Body of pancreas (tissue), 4 donors: ENCODE results near the gene BOLA3. TPM values are rescaled to one million over a fixed set of nuclear protein-coding genes. Genes with fewer than 3 reads are reported as not detected.

Experiments used
- ATAC-seq: fragments of 150-250 bp; one replicate; pipeline ENCODE4 v1.9.1; 2016
- DNase-seq, 4 donors: peaks; one replicate each; pipeline ENCODE4 v3.0.0-alpha.2; 2019
- H3K27ac ChIP-seq, 4 donors: fragments of 200-600 bp; sonication (generic); 1 replicate in 3 of 4; 2 replicates in 1 of 4; pipeline versions ENCODE4 v1.5.1 to v1.6.1; 2016 to 2019; ENCODE audit warnings: mild to moderate bottlenecking in 1 of 4, mixed read lengths in 1 of 4, moderate library complexity in 1 of 4
- H3K27me3 ChIP-seq, 2 donors: fragments of 200-600 bp; sonication (generic); one replicate each; pipeline ENCODE4 v1.6.0; 2016; ENCODE audit warnings: mild to moderate bottlenecking in 1 of 2
- H3K36me3 ChIP-seq, 2 donors: fragments of 200-600 bp; sonication (generic); replicated peaks in 1 of 2; 2 replicates each; pipeline ENCODE4 v1.5.1; 2016; ENCODE audit warnings: low read depth in 2 of 2; ENCODE audit not compliant: insufficient read depth in 1 of 2
- H3K4me1 ChIP-seq: fragments of 200-600 bp; sonication (generic); one replicate; pipeline ENCODE4 v1.6.0; 2016
- H3K4me3 ChIP-seq, 2 donors: fragments of 200-600 bp; sonication (generic); 1 replicate in 1 of 2; 2 replicates in 1 of 2; pipeline ENCODE4 v1.5.1; 2016 to 2019
- H3K9me3 ChIP-seq, 3 donors: fragments of 200-600 bp; sonication (generic); 1 replicate in 2 of 3; 2 replicates in 1 of 3; pipeline ENCODE4 v1.5.1; 2016
- POLR2A ChIP-seq, 3 donors: fragments of 450-650 bp; IDR thresholded peaks; one replicate each; pipeline ENCODE4 v1.6.1; 2016; ENCODE audit warnings: antibody characterized with exemption in 3 of 3, mild to moderate bottlenecking in 2 of 3
- WGBS, 2 donors: methylation state at CpG; one replicate each; pipeline ENCODE4 v1.1.5; 2017; 5-methylcytosine and 5-hydroxymethylcytosine counted together
- intact Hi-C: fragments of 100-400 bp; cut with DNase I; formaldehyde crosslinking; loops from one replicate; pipeline ENCODE4 v1.15.1; 2023
- total RNA-seq, 2 donors: library from RNA; depleted of rRNA; stranded (reverse); fragments of >200 nt; gene quantifications; one replicate each; pipeline ENCODE4 v1.1.0, GENCODE V29; 2016
- TF ChIP-seq, protein P1 (sequence below), 7 experiments: fragments of 450-650 bp in 4 of 7; fragments of 200-600 bp in 3 of 7; sonication (generic) in 3 of 7; IDR thresholded peaks; one replicate each; pipeline ENCODE4 v1.5.1; 2016 to 2019; ENCODE audit warnings: antibody characterized with exemption in 7 of 7

BOLA3 gene
- total RNA-seq, 2 donors from 2014 or later: 17.1 to 41.5 TPM

DNA sequence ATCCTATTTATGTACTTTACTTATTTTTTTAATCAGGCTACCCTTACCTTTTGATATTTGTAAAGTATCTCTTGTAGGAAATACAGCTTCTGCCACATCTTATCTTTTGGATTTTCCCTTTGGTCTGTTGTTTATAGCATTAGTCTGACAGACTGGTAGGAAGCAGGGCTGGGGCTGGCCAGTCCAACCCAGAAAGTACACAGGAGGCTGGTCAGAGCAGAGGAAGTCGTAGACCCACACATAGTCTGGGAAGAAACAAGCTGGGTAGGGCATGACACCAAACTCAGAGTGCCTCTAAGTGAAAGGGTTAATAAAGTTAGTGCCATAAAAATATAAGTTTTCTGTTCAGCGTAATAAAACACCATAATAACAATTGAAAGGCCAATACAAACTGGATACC is 51.7 kb downstream of the BOLA3 start:
- intact Hi-C loops: no loop called here
- no peaks in the 10 kb centered on the region for H3K4me1 ChIP-seq
- TF ChIP-seq POLR2A (IDR thresholded peaks at IDR 0.05): no peak
- TF ChIP-seq, protein P1, sequence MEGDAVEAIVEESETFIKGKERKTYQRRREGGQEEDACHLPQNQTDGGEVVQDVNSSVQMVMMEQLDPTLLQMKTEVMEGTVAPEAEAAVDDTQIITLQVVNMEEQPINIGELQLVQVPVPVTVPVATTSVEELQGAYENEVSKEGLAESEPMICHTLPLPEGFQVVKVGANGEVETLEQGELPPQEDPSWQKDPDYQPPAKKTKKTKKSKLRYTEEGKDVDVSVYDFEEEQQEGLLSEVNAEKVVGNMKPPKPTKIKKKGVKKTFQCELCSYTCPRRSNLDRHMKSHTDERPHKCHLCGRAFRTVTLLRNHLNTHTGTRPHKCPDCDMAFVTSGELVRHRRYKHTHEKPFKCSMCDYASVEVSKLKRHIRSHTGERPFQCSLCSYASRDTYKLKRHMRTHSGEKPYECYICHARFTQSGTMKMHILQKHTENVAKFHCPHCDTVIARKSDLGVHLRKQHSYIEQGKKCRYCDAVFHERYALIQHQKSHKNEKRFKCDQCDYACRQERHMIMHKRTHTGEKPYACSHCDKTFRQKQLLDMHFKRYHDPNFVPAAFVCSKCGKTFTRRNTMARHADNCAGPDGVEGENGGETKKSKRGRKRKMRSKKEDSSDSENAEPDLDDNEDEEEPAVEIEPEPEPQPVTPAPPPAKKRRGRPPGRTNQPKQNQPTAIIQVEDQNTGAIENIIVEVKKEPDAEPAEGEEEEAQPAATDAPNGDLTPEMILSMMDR (IDR thresholded peaks at IDR 0.05): no peak
- no peak overlapping the region for H3K4me3 ChIP-seq
- no peak for ATAC-seq
- no peak overlapping the region for H3K27ac ChIP-seq
- H3K36me3 ChIP-seq: peaks cover 0 to 20% of the 10 kb centered on the region in 2 donors
- WGBS, 2 donors: 94 to 100% methylated on average over 2 of the region's 2 CpGs
- DNase-seq: no peak
- H3K27me3 ChIP-seq: no peaks in the 10 kb centered on the region
- H3K9me3 ChIP-seq: no peaks in the 10 kb centered on the region

DNA sequence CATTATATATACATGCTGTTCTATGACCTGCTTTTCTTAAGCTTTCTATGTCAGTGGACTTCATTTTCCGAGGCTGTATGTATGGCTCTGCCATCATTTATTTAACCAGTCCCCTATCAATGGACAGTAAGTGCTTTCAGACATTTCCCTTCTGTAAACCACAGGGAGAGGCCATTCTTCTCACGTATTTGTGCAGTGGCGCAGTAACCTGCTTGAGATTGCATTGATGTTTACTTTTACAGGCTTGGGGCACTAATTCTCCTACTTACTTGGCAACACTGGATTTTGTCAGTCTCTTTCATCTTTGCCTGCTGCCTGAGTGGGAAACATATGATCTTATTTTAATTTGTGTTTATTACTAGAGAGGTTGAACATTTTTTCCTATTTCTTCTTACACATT is 52.1 kb downstream of the BOLA3 start:
- DNase-seq: no peak
- no peak overlapping the region for H3K27ac ChIP-seq
- ATAC-seq: no peak

DNA sequence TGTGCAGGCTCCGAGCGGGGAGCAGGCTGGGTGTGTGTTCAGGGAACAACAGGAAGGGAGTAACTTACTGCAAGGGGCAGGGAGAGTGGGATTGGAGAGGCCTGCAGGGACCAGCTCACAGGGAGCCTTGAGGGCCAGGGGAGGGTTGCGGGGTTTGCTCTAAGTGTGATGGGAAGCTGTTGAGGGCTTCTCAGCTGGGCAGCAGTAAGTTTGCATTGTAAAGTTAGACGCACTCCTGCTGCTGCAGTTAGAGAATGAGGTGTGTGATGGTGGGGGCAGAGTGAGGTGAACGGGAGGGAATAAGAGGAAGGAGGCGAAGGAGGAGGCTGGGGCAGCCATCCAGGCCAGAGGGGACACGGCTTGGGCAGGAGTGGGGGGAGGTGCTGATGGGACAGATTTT is 53.4 kb downstream of the BOLA3 start:
- Histone ChIP-seq H3K36me3 (peaks cover 0 to 17% of the 10 kb centered on the region in 2 donors), H3K4me3 (no peak overlapping the region), H3K27me3 (no peaks in the 10 kb centered on the region), H3K4me1 (no peaks in the 10 kb centered on the region), H3K9me3 (no peaks in the 10 kb centered on the region), H3K27ac (no peak overlapping the region)
- intact Hi-C loops: no loop called here
- WGBS, 2 donors: 86 to 95% methylated on average over 7 of the region's 7 CpGs
- no peak for DNase-seq
- ATAC-seq: no peak
- no peak for TF ChIP-seq POLR2A (IDR thresholded peaks at IDR 0.05)
- TF ChIP-seq, protein P1 (IDR thresholded peaks at IDR 0.05): no peak

More for the DNA sequence above, 52.1 kb downstream of the BOLA3 start:
- 75 to 86% methylated on average over 3 of the region's 3 CpGs for WGBS, 2 donors
- Histone ChIP-seq H3K36me3 (peaks cover 0 to 21% of the 10 kb centered on the region in 2 donors), H3K9me3 (no peaks in the 10 kb centered on the region), H3K27me3 (no peaks in the 10 kb centered on the region), H3K4me3 (no peak overlapping the region), H3K4me1 (no peaks in the 10 kb centered on the region)
- TF ChIP-seq, protein P1 (IDR thresholded peaks at IDR 0.05): no peak
- no peak for TF ChIP-seq POLR2A (IDR thresholded peaks at IDR 0.05)
- intact Hi-C loops: no loop called here

DNA sequence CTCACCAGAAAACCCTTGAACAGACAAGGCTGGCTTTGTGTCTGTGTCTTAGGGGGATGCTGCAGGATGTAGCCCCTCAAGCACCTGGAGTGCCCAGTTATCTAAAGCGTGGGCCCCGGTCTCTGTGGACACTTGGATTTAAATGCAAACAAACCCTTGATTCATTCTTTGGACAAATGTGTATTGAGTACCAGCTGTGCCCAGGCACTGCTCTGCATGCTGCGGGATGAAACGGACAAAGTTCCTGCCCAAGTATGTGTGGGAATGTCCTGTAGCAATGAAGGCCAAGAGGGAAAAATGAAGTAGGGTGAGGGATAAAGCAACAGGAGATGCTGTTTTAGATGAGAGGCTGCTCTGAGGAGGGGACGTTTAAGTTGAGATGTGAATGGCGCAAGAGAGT is 53.9 kb downstream of the BOLA3 start:
- ATAC-seq (no peak), DNase-seq (no peak)
- Histone ChIP-seq H3K36me3 (peaks cover 0 to 17% of the 10 kb centered on the region in 2 donors), H3K4me1 (no peaks in the 10 kb centered on the region), H3K27ac (no peak overlapping the region), H3K4me3 (no peak overlapping the region), H3K9me3 (no peaks in the 10 kb centered on the region), H3K27me3 (no peaks in the 10 kb centered on the region)
- 87 to 90% methylated on average over 6 of the region's 6 CpGs for WGBS, 2 donors
- TF ChIP-seq, protein P1 (IDR thresholded peaks at IDR 0.05): no peak
- intact Hi-C loops: no loop called here

DNA sequence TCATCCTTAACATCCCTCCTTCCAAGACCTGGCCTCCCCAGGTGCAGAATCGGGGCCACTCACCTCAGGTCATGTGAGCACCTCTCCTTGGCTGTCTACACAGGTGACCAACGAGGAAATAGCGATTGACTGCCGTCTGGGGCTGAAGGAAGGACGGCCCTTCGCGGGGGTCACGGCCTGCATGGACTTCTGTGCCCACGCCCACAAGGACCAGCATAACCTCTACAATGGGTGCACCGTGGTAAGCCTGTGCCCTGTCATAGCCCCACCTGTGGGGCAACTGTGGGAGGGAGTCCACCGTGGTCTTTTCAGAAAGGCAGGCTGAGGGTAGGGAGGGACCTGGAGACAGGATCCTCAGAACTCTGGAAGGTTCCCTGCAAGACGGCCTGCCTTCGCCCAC is 54.3 kb downstream of the BOLA3 start:
- DNase-seq (no peak), ATAC-seq (no peak)
- 89 to 94% methylated on average over 6 to 10 of the region's 13 CpGs for WGBS, 2 donors
- intact Hi-C loops: no loop called here
- Histone ChIP-seq H3K27me3 (no peaks in the 10 kb centered on the region), H3K9me3 (no peaks in the 10 kb centered on the region), H3K4me3 (no peak overlapping the region), H3K4me1 (no peaks in the 10 kb centered on the region), H3K27ac (no peak overlapping the region), H3K36me3 (peaks cover 0 to 17% of the 10 kb centered on the region in 2 donors)
- TF ChIP-seq POLR2A (IDR thresholded peaks at IDR 0.05): no peak
- TF ChIP-seq, protein P1 (IDR thresholded peaks at IDR 0.05): no peak
